Right cardiac atrium (tissue), 5 donors: ENCODE results near the gene B4GALNT2. TPM values are rescaled to one million over a fixed set of nuclear protein-coding genes. Genes with fewer than 3 reads are reported as not detected.
"Not testable (repeated sequence)": the region's sequence is repeated elsewhere in the genome, so short reads cannot be mapped to it uniquely, and the experiment has no call there.

Experiments
- ATAC-seq, 2 donors: fragments of 200-7000 bp; cut with Tn5 transposase; one replicate each; pipeline versions ENCODE4 v1.8.0 to v1.9.1; 2020; ENCODE audit warnings: moderate library complexity in 2 of 2, mild to moderate bottlenecking in 1 of 2
- DNase-seq, 3 donors: peaks; one replicate each; pipeline ENCODE4 v3.0.0-alpha.2; 2020
- H3K27ac ChIP-seq: one replicate; pipeline ENCODE4 v1.5.1; 2013; ENCODE audit warnings: mild to moderate bottlenecking, low read length, control low read depth, moderate library complexity
- H3K27me3 ChIP-seq: one replicate; pipeline ENCODE4 v1.6.1; 2013; ENCODE audit not compliant: control insufficient read depth, insufficient read depth
- H3K4me1 ChIP-seq: one replicate; pipeline ENCODE4 v1.6.1; 2013; ENCODE audit warnings: low read length; ENCODE audit not compliant: control insufficient read depth, insufficient read depth
- H3K4me3 ChIP-seq: one replicate; pipeline ENCODE4 v1.5.1; 2013; ENCODE audit warnings: low read length, control low read depth
- H3K9me3 ChIP-seq: one replicate; pipeline ENCODE4 v1.6.1; 2013; ENCODE audit warnings: low read length; ENCODE audit not compliant: control insufficient read depth
- WGBS: extraction: QIAGEN DNeasy Blood & Tissue Kit; methylation state at CpG from one replicate; pipeline ENCODE4 v1.1.7; 2013; 5-methylcytosine and 5-hydroxymethylcytosine counted together
- intact Hi-C, 4 donors: fragments of 100-400 bp; cut with DNase I; formaldehyde crosslinking; loops; one replicate each; pipeline versions ENCODE4 v1.11.0 to v1.14.0; 2022 to 2023
- polyA plus RNA-seq: library from polyadenylated mRNA; stranded (reverse); fragments of 200-250 nt; gene quantifications from one replicate; pipeline ENCODE4 v1.2.3, GENCODE V29; 2013
- total RNA-seq, 4 donors: library from RNA; stranded (reverse); fragmentation: NEBNext Ultra II Directional; extraction: Animal tissue kit (Norgen Biotek cat#: 25700); gene quantifications; one replicate each; pipeline ENCODE4 v1.2.1, GENCODE V29; 2021
- donor health status: healthy with polysubstance abuse.
- donor health status: DM: no; HTN: yes; CAD: no.
- donor health status: DM: no; HTN: no; CAD: no.
- donor health status: DM: no; HTN: yes; CAD: no; lungs with severe emphysema.
- donor health status: DM: yes; HTN: yes; CAD: no.

The B4GALNT2 gene
- total and polyA plus RNA-seq, 5 donors: 0.03 TPM; not detected in 4

DNA sequence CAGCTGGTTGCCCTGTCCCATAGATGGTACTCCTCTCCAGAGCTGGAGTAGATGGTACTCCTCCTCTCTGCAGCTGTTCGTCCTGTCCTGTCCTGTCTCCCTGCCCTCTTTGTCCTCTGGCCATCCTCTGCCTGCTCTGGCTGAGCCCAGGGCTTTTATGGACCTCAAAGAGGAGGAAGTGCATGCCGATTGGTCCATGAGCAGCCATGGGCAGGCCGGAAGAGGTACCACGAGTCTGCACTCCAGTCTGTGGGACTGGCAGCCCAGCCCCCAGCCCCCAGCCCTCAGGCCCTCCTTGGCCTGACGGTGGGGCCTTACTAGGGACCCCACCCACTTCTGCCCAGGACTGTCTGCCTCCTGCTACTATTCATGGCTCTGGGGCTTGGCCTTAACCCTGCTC, 50.8 kb downstream of the B4GALNT2 start:
- DNase-seq (no peak), ATAC-seq (no peak)
- no peak overlapping the region for H3K4me3 ChIP-seq
- H3K4me1 ChIP-seq: no peaks in the 10 kb centered on the region
- intact Hi-C loops: loop anchor here in 2 of 4 donors (5.0 to 10.0 kb wide), 2 partner anchors 44 to 111 kb away; no protein-coding TSS in a partner anchor
- no peaks in the 10 kb centered on the region for H3K9me3 ChIP-seq
- no peaks in the 10 kb centered on the region for H3K27me3 ChIP-seq
- 80% methylated on average over 5 of the region's 5 CpGs for WGBS
- H3K27ac ChIP-seq: no peak overlapping the region

DNA sequence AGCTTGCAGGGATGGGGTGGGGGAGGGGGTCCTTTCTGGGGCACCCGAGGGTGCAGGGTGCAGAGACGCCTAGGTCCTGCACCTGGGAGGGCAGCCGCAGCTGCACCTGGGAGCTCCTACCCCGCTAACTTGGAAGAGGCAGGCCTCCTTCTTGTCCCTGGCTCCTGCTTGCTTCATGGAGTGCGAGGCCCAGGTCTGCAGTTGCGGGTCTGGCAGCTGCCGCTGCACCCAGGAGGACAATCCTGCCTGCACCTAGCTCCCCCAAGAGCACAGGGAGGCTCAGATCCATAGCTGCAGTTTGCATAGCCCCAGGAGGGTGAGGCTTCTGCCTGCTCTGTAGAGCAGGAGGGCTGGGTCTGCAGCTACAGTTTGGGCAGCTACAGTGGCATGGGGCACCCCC, 51.2 kb downstream of the B4GALNT2 start:
- Histone ChIP-seq H3K9me3 (no peaks in the 10 kb centered on the region), H3K4me1 (no peaks in the 10 kb centered on the region), H3K27me3 (no peaks in the 10 kb centered on the region), H3K4me3 (no peak overlapping the region), H3K27ac (no peak overlapping the region)
- ATAC-seq (no peak), DNase-seq (no peak)
- intact Hi-C loops: loop anchor here in 2 of 4 donors (5.0 to 10.0 kb wide), 2 partner anchors 44 to 111 kb away; no protein-coding TSS in a partner anchor
- 90% methylated on average over 7 of the region's 7 CpGs for WGBS

DNA sequence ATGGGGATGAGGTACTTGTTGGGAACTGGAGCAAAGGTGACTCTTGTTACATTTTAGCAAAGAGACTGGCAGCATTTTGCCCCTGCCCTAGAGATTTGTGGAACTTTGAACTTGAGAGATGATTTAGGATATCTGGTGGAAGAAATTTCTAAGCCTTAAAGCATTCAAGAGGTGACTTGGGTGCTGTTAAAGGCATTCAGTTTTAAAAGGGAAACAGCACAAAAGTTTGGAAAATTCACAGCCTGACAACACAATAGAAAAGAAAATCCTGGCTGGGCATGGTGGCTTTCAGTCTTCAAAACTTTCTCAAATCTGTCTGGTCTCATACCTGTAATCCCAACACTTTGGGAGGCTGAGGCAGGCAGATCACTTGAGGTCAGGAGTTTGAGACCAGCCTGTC, 52.0 kb downstream of the B4GALNT2 start:
- intact Hi-C loops: loop anchor here in 2 of 4 donors (5.0 to 10.0 kb wide), 2 partner anchors 43 to 110 kb away; no protein-coding TSS in a partner anchor
- H3K9me3 ChIP-seq, H3K4me3 ChIP-seq, ATAC-seq, H3K27ac ChIP-seq, H3K27me3 ChIP-seq, H3K4me1 ChIP-seq, DNase-seq: not testable (repeated sequence)

DNA sequence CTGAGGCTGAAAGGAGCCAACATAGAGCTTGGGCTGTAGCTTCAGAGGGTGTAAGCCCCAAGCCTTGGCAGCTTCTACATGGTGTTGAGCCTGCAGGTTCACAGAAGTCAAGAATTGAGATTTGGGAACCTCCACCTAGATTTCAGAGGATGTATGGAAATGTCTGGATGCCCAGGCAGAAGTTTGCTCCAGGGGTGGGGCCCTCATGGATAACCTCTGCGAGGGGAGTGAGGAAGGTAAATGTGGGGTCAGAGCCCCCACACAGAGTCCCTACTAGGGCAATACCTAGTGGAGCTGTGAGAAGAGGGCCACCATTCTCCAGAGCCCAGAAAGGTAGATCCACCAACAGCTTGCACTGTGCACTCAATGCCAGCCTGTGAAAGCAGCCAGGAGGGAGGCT, 52.8 kb downstream of the B4GALNT2 start:
- H3K9me3 ChIP-seq, ATAC-seq, DNase-seq, H3K27ac ChIP-seq, H3K4me3 ChIP-seq, H3K4me1 ChIP-seq, H3K27me3 ChIP-seq: not testable (repeated sequence)
- WGBS: 95% methylated on average over 1 of the region's 1 CpG
- intact Hi-C loops: loop anchor here in 1 of 4 donors (10.0 kb wide), 1 partner anchor 109 kb away; no protein-coding TSS in a partner anchor

DNA sequence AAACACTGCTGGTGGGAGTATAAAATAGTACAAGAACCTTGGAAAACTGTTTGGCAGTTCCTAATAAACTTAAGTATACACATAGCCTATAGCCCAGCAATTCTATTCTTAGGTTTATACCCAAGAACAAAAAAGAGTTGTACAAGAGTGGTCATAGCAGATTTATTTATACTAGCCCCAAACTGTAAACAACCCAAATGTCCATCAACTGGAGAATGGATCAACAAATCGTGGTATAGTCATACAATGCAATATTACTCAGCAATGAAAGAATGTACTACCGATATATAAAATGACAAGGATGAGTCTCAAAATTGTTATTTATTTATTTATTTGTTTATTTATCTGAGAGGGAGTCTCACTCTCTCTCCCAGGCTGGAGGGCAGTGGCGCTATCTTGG, 54.7 kb downstream of the B4GALNT2 start:
- 90% methylated on average over 3 of the region's 3 CpGs for WGBS
- no peak overlapping the region for H3K27ac ChIP-seq
- H3K9me3 ChIP-seq: no peaks in the 10 kb centered on the region
- DNase-seq (no peak), ATAC-seq (no peak)
- H3K4me1 ChIP-seq: no peaks in the 10 kb centered on the region
- H3K4me3 ChIP-seq: no peak overlapping the region
- intact Hi-C loops: loop anchor here in 1 of 4 donors (10.0 kb wide), 1 partner anchor 108 kb away; no protein-coding TSS in a partner anchor
- H3K27me3 ChIP-seq: no peaks in the 10 kb centered on the region

DNA sequence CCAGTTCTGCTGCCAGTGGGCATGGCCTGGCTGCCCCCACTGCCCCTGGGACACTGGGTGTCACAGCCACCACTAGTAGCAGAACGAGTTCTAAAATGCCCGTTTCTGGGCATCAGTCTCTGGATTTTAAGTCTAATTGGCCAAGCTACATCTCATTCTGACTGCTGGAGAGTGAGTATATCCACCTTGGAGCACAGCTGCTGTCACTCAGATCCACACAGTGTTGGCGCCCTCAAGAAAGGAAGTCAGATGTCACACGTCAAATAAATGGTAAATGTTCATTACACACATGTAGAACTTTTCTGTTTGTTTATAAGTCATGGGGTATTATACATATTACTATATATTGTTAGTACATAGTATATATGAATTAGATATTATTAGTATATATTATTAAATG, 58.4 kb downstream of the B4GALNT2 start:
- Histone ChIP-seq H3K9me3 (no peaks in the 10 kb centered on the region), H3K27ac (no peak overlapping the region), H3K27me3 (no peaks in the 10 kb centered on the region), H3K4me3 (no peak overlapping the region), H3K4me1 (no peaks in the 10 kb centered on the region)
- ATAC-seq (no peak), DNase-seq (no peak)
- 50% methylated on average over 4 of the region's 4 CpGs for WGBS
- intact Hi-C loops: loop anchor here in 1 of 4 donors (5.0 kb wide), 1 partner anchor 36 kb away; no protein-coding TSS in a partner anchor

DNA sequence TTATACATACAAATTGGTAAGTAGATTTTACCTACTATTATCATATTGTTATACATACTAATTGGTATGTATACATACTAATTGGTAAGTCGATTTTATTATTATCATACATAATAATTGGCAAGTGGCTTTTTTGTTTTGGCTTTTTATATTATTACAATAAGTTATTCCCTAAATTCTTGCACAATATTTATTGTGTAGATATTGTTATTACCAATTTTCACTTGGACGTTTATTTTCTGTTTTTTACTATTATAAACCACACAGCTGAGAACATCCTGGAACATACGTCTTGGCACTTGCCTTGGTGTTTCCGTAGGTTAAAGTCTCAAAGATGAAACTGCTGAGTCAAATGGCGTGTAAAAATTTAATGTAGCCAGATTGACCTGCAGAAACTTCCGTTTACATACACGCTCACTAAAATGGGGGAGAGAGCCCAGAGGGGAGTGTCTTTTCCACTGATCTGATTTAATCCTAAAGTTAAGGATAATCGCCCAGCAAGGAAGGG, 58.9 kb downstream of the B4GALNT2 start:
- intact Hi-C loops: loop anchor here in 1 of 4 donors (5.0 kb wide), 1 partner anchor 36 kb away; no protein-coding TSS in a partner anchor
- Histone ChIP-seq H3K9me3 (no peaks in the 10 kb centered on the region), H3K4me1 (no peaks in the 10 kb centered on the region), H3K27ac (peak overlapping the region; percentile 95), H3K4me3 (peak overlapping the region; percentile 63), H3K27me3 (no peaks in the 10 kb centered on the region)
- DNase-seq (no peak), ATAC-seq (no peak)
- WGBS: 9% methylated on average over 8 of the region's 8 CpGs

DNA sequence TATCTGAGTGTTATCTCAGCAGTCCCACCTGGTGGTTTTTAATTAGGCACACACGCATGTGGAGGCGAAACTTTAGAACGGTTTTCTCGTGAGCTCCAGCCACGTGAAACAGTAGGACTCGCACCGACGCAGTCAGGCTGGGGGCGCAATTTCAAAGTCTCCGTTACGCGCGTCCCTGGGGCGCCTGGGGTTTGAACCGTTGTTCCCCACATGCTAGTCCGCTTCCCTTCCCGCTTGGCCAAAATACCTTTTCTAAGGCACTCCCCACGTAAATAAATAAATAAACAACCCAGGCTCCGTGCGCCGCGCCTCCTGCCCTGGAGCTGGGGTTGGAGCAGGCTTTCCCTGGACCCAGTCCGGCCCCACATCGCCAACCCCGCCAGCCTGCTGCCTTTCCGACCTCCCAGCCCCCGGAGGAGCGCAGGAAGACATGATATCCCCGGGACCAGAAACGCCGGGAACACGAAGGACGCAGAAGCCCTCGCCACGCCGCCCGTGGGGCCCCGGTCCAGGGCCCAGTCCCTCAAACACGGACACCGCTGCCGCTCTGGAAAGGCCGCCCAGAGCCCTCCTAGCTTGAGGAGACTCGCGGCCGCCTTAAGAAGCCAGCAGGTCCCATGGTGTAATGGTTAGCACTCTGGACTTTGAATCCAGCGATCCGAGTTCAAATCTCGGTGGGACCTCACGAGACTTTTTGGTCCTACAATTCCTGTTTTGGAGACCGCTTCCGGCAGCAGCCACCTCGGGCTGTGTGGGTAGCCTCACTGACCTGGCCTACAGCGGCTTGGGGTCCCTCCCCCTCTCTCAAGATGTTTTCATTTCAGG, 59.6 kb downstream of the B4GALNT2 start:
- Histone ChIP-seq H3K27ac (peak overlapping the region; percentile 95), H3K9me3 (no peaks in the 10 kb centered on the region), H3K27me3 (no peaks in the 10 kb centered on the region), H3K4me3 (peak overlapping the region; percentile 63), H3K4me1 (no peaks in the 10 kb centered on the region)
- ATAC-seq (peak; percentile 90 to 94), DNase-seq (peak; percentile 88 to 96 (median 95))
- intact Hi-C loops: loop anchor here in 1 of 4 donors (5.0 kb wide), 1 partner anchor 35 kb away; no protein-coding TSS in a partner anchor
- WGBS: under 1% methylated on average over 53 of the region's 53 CpGs

DNA sequence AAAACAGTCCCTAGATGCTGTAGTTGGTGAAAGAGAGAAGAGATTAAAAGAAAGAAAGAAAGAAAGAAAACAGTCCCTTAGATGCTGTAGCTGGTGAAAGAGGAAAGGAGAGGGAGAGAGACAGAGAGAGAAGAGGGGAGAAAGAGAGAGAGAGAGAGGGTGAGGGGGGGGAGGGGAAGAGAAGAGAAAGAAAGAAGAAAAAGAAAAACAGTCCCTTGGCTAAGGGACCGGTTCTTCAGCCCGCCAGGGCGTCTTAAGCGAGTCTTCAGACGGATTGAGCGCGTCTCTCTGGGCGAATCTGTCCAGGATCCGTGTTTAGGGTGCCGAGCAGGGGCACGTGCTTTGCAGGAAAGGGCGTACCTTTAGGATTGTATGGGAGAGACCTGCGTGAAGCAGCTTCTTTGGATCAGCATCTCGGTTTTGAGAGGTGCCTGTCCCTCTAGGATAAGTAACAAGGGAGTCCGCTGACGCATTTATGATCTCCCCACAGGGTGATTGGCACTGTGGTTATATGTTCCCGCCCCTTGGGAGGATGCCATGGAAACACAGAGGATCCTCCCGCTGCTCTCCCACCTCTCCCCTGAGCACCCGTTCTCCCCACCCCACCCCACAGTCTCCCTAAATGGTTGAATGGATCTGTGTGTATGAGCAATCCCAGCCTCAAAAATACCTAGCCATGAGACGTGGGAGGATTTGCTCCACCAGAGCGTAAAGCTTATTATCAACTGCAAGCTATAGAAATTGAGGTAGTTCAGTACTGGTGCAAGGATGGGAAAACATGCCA, 61.1 kb downstream of the B4GALNT2 start:
- Histone ChIP-seq H3K4me1 (no peaks in the 10 kb centered on the region), H3K27ac (peak overlapping the region; percentile 22), H3K27me3 (no peaks in the 10 kb centered on the region), H3K9me3 (no peaks in the 10 kb centered on the region), H3K4me3 (peak overlapping the region; percentile 63)
- intact Hi-C loops: loop anchor here in 1 of 4 donors (5.0 kb wide), 1 partner anchor 34 kb away; no protein-coding TSS in a partner anchor
- peak in 2 of 3 donors; percentile 57 to 74 for DNase-seq
- WGBS: 7% methylated on average over 21 of the region's 21 CpGs
- peak; percentile 13 to 31 for ATAC-seq

DNA sequence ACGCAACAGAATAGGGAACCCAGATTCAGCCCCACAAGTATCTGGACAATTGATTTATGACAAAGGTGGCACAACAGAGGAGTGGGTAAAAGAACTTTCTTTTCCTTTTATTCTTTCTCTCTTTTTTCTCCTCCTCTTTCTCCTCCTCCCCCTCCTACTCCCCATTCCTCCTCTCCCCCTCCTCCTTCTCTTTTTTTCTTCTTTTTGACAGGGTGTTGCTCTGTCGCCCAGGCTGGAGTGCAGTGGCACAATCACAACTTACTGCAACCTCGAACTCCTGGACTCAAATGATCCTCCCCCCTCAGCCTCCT, 61.7 kb downstream of the B4GALNT2 start:
- intact Hi-C loops: loop anchor here in 1 of 4 donors (5.0 kb wide), 1 partner anchor 33 kb away; no protein-coding TSS in a partner anchor
- Histone ChIP-seq H3K9me3 (no peaks in the 10 kb centered on the region), H3K4me3 (no peak overlapping the region), H3K27me3 (no peaks in the 10 kb centered on the region), H3K27ac (no peak overlapping the region), H3K4me1 (no peaks in the 10 kb centered on the region)
- WGBS: 54% methylated on average over 3 of the region's 3 CpGs
- ATAC-seq (no peak), DNase-seq (no peak)
